HG03097 (cell line): ENCODE results near the gene TRAPPC4.
"Not testable (repeated sequence)": the region's sequence is repeated elsewhere in the genome, so short reads cannot be mapped to it uniquely, and the experiment has no call there.

Source experiments
- ATAC-seq: cut with Tn5 transposase; IDR thresholded peaks from one replicate; pipeline ENCODE4 v1.9.1; 2021; ENCODE audit not compliant: unreplicated experiment, low FRiP score

The TRAPPC4 gene

DNA sequence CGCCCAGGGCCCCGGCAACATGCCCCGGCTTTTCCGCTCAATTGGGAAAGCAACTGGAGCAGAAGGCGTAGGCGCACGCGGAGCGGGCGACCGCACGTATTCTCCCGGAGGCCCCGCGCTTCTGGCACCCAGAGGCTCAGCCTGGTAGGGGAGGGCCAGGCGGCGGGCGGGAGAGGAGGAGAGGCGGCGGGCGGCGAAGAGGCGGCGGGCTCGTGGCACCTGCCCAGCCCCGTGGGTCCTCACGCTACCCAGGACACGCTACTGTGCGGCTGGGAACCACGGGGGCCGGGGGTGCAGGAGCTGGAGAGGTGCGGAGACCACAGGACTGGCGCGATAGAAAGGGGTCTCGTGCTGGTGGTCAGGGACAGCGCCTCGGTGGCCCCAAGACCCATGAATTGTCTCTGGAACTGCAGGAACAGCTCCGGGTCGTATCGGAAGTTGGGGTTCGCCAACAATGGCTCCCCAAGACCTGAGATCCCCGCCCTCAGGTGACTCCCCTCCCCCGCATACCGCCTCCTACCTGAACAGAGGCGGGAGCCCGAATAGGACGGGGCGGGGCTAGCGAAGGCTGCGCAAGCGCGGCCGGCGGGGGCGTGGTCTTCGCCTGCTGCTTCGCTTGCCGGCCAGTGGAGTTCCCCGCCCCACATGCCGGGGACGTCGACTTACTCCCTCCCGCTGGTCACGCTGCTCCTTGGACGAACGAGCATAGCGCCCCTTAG is 11.9 kb downstream of the TRAPPC4 start, which contains the start of gene SLC37A4:
TSS of gene SLC37A4 (minus strand) at position 549 of the 719 bp plus-strand sequence.
- peak; percentile 75 for ATAC-seq

DNA sequence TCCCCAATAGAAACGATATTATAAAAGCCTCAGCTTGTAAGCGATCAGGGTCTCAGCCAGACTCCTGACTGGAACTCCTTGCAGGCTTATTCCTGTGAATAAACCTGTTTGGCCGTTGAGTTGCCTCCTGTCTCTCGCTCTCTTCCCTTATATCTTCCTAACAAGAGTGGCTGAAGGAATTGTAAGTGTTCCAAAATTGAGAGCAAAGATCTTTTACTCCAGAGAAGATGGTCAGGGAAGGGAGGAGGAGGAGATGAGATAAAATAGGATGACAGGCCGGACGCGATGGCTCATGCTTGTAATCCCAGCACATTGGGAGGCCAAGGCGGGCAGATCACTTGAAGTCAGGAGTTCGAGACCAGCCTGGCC is 13.3 kb downstream of the TRAPPC4 start:
- no peak for ATAC-seq

DNA sequence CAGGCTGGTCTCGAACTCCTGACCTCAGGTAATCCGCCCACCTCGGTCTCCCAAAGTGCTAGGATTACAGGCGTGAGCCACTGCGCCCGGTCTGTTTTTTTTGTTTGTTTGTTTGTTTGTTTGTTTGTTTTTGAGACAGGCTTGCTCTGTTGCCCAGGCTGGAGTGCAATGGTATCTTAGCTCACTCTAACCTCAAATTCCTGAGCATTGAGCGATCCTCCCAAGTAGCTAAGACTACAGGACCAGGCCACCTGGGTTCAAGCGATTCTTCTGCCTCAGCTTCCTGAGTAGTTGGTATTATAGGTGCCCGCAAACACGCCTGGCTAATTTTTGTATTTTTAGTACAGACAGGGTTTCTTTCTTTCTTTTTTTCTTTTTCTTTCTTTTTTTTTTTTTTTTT is 14.9 kb downstream of the TRAPPC4 start:
- ATAC-seq, result not testable (repeated sequence)

DNA sequence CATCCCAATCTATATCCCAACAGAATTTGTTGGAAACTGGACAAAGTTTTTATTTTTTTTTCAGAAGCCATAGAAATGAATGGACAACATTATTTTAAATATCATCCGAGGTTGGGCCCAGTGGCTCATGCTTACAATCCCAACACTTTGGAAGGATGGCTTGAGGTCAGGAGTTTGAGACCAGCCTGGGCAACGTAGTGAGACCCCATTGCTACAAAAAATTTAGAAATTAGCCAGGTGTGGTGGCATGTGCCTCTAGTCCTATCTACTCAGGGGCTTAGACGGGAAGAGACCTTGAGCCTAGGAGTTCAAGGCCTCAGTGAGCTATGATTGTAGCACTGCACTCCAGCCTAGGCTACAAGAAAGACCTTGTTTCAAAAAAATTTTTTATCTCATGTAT is 16.2 kb downstream of the TRAPPC4 start:
- ATAC-seq, result no peak

DNA sequence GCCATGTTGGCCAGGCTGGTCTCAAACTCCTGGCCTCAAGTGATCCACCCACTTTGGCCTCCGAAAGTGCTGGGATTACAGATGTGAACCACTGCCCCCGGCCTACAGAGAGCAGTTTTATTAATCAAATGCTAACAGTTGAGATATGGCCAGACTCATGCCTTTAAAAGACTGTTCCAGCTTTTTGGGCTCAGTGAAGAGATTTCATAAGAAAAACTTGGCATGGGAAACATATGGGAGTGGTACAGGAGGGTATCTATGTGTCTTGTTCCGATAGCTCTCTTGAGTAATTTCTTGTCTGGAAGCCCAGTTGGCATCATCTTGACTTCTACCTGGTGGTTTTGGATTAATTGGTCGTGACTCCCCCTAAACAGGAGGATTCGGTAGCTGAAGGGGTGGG is 20.3 kb downstream of the TRAPPC4 start:
- ATAC-seq, result no peak

DNA sequence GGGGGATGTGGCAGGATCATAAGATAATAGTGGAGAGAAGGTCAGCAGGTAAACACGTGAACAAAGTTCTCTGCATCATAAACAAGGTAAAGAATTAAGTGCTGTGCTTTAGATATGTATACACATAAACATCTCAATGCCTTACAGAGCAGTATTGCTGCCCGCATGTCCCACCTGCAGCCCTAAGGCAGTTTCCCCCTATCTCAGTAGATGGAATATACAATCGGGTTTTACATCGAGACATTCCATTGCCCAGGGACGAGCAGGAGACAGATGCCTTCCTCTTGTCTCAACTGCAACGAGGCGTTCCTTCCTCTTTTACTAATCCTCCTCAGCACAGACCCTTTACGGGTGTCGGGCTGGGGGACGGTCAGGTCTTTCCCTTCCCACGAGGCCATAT is 20.9 kb downstream of the TRAPPC4 start:
- ATAC-seq, result not testable (repeated sequence)

DNA sequence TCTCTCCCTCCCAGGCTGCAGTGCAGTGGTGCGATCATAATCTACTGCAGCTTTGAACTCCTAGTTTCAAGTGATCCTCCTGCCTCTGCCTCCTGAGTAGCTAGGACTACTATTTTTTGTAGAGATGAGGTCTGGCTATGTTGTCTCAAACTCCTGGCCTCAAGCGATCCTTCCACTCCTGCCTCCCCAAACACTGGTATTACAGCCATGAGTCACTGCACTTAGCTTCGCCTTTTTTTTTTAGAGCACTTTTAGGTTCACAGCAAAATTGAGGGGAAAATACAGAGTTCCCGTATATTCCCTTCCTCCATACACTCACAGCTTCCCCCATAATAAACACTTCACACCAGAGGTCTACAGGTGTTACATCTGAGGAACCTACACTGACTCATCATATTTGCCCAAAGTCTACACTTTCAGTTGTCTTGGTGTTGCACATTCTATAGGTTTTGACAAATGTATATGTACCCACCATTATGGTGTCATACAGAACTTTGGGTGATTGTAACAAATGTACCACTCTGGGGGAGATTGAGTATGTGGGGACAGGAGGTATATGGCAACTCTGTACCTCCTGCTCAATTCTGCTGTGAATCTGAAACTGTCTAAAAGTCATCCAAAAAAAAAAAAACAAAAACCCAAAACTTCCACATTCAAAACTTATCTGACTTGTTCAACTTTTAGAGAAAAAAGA is 23.4 kb downstream of the TRAPPC4 start:
- no peak for ATAC-seq

DNA sequence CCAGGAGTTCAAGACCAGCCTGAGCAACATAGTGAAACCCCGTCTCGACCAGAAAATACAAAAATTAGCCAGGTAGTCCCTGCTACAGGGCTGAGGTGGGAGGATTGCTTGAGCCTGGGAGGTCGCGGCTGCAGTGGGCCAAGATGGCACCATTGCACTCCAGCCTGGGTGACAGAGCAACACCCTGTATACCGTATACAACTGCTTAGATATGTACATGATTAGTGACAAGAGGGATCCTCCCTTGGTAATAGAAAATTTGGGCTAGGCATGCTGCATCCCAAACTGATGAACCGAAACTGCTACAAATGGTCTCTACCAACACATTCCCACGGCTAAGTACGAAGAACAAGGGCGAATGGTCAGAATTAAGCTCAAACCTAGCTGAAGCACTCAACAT is 24.4 kb downstream of the TRAPPC4 start:
- ATAC-seq, result no peak

DNA sequence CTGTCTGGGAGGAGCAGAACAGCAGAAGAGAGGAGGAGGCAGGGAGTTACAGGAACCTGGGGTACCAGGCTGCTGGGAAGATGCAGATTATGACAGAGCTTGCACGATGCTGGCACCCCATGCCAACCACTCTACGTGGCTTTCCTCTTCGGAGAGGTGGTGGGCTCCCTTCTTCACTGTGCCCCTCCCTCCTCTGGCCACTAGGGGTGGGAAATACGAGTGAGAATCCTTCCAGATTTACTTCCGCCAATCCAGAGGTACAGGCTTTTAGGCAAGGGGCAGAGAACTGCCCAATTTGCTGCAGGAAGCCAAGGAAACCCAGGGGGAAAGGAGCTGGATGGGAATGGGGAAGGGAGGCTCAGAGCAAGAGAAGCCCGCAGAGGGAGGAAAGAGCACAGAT is 26.1 kb downstream of the TRAPPC4 start:
- no peak for ATAC-seq

DNA sequence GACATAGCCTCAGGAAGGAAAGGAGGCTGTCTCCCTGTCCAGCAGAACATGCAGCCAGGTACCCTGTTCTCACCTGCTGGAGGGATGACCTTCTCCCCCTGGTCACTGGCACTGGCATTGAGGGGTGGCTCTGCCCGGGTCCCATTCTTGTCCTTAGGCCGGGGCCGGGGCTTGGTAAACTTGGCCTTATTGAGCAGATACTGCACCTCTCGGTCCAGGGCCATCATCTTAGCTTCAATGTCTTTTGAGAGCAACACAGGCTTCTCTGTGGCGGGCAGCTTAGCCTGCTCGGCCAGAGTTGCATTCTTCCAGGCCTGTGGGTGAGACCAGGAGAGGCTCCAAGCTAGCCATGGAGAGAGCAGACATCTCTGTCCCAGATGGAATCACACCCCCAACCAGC is 27.9 kb downstream of the TRAPPC4 start:
- ATAC-seq, result no peak

DNA sequence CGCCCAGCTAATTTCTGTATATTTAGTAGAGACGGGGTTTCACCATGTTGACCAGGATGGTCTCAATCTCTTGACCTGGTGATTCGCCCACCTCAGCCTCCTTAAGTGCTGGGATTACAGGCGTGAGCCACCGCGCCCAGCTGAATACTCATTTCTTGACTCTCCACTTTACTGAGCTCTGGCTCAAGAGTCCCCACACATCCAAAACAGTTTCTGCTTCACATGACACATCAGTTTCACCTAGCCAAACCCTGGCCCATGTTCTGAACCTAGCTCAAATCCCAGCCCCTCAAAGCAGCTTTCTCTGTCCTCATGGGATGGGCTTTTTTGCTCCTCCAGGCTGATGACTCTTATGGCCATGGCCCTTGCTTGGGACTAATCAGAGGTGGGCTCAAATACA is 28.6 kb downstream of the TRAPPC4 start:
- no peak for ATAC-seq

DNA sequence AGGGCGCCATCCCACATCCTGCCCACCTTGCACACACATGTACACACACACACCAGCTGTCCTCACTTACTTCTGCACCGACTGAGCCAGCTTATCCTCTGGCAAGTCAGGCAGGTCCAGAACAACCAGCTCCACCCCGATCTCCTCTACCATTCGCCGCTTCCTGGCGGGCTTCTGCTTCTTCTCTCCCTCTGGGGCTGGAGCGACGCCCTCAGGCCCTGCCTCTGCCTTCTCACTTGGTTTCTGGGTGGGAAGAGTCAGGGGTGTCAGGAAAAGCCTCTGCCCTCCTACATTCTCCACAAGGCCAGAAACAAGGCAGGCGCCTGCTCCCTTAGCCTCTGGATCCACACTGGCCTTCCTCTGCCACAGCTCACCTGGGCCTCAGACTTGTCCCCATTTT is 30.1 kb downstream of the TRAPPC4 start:
- no peak for ATAC-seq

DNA sequence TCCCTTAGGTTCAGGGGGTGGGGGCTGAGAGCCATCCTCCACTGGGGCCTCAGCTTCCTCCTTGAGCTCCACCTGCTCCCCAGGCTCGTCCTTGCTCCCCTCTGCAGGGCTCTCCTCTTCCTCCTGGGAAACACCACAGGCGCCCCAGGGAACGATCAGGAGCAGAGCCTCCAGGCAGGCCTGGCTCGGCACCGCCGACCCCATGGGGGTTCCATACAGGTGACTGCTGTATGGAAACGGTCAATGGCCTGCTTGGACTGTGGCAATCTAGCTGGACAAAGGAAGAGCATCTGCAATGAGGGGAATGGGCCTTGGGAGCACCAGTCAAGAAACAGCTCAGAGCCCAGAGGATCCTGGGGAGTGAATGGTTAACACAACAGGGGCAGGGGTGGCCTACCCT is 30.5 kb downstream of the TRAPPC4 start:
- no peak for ATAC-seq

DNA sequence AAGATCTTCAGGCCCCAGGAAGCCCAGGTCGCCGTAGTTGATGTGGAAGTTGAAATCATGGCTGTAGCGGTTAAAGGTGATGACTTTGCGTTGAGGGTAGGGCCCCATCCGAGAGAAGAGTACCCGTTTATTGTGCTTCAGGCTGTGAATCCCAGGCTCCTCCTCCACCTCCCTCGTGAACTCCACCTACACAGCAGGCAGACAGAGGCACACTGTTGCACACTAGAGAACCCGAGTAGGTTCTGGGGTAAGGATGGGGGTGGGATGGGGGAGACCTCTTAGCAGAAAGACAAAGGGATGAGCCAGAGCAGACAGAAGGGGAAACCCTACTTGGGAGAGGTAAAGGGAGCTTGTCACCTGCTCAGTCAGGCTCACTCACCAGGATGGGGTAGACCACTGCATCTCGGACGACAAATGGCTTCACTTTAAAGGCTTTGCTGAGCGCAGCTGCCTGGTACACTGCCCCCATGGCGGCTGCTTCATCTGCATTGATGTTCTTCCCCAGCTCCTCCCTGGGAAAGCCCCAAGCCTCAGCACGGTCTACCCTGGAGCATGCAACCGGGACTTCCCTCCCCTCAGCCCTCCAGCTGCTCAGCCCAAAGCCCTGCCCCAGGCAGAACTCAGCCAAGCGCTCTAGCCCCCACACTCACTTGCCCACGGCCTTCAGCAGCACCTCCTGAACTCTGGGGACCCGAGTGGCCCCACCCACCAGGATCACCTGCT is 33.0 kb downstream of the TRAPPC4 start:
- no peak for ATAC-seq

DNA sequence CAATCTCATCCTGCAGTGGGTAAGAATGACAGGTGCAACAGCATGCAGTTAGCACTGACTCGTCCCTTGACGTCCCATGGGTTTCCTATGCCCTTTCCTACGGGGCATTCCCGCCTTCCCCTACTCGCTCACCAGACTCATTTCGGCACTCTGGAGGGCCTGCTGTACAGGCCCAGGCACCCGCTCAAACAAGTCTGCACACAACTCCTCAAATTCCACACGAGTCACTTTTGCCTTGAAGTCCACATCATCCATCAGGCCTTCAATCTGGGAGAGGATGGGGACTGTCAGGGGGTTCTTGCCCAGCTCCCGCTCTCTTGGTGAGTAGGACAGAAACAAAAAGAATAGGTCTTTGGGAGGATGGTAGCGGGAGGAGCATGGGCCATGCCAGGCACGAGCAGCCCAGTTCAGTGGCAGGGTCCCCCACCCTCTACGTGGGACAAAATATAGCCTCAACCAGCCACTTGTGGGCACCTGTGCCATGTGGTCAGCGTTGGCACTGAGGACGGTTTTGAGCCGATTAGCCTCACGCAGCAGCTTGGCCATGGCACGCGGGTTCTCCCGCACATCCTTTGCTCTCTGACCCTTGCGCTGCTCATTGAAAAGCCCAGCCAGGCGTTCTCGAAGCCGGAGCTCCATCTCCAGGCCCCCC is 33.7 kb downstream of the TRAPPC4 start:
- no peak for ATAC-seq

DNA sequence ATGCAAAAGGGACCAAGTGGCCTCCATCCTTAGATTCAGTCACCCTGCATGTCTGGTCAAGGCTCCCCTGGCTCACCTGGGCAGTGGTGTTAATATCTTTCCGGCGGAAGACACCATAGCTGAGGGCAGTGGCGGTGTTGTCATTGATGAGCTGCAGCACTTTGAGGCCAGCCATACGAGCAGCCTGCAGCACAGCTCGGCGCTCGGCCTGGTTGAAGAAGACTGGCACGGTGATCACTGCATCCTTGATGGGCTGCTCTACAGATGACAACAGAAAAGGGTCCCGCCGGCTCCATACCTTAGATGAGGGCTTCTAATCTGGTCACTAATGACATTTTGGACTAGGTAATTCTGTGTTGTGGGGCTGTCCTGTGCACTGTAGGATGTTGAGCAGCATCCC is 35.9 kb downstream of the TRAPPC4 start:
- ATAC-seq, result no peak

DNA sequence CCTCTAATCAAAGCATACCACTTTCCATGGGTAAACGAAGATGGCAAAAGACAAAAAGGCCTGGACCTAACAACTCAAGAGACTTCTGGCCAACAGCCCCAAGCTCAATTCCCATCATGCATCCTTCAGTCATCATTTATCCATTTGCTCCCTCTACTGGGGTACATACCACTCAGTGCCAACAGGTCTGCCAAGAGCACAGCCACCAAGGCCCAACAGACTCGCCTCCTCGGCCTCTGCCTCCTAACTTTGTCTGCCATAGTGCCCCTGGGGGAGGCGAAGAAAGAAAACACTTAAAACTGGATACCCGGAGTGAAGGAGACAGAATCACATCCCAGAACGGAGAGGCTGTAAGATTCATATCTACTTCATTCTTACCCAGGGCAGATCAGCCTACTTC is 37.3 kb downstream of the TRAPPC4 start:
- no peak for ATAC-seq

DNA sequence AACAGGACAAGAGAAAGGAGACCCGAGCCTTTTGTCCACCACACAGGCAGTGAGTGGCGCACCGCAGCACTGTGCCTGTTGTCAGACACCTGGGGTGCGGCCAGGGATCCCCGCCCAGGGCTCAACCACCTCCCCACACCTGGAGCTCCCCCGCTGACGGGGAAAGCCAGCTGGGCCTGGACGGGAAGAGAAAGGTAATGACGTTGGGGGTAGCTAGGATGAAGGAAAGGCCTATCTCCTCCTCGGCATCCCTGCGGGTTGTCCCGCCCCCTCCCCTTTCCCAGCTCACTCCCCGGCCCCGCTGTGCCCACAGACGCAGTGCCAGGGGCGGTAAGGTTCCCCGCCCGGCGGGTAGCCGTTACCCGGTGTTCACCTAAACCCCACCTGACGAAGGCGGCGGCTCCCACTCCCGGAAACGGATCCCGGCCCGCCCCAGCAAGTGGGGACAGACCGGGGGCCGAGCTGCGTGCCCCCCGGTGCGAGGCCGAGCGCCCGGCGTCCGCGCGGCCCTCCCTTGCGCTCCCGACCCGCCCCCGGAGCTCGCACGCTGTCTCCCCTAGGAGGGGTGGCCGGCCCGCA is 37.9 kb downstream of the TRAPPC4 start:
- peak; percentile 0 for ATAC-seq

DNA sequence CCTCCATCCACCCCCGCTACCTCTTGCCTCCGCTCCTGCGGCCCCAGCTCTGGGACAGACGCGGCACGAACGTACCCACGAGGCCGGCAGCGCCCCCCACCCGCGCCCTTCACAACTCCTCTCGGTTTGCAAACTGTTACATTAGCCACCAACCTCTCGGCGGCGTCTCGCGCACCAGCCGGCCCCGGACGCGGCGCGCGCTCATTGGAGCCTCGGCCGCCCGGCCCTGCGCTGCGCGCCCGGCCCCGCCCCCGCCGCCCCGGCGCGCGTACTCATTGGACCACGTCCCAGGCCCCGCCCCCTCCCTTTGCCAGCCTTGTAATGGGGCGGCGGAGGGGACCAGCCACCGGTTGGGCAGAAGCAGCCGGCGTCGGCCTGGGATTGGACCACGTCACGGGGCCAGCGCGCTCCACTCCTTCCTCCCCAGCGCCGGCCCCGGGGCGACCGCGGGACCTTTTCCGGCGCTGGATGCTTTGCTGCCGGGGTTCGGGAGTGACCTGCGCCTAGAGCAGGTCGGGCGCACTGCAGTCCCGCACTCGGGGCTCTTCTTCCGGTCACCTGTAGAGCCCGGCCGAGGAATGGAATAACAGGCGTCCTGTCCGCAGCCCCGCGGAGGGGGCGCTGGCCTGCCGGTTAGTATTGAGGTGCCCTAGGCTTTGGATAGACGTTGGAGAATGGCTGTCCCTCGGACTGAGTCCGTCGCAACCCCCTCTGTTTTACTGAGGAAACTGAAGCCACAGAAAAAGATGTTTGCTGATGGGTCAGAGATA is 38.6 kb downstream of the TRAPPC4 start, which contains the start of gene HYOU1:
TSS of gene HYOU1 (minus strand) at position 206 of the 770 bp plus-strand sequence. CDS start 1,045 bp downstream, outside the sequence.
- ATAC-seq, result peak; percentile 91

DNA sequence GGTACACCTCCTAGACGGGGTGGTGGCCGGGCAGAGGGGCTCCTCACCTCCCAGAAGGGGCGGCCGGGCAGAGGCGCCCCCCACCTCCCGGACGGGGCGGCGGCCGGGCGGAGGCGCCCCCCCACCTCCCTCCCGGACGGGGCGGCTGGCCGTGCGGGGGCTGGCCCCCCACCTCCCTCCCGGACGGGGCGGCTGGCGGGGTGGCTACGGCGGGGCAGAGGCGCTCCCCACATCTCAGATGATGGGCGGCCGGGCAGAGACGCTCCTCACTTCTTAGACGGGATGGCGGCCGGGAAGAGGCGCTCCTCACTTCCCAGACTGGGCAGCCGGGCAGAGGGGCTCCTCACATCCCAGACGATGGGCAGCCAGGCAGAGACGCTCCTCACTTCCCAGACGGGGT is 40.6 kb downstream of the TRAPPC4 start:
- not testable (repeated sequence) for ATAC-seq
